Measurements from ENCODE around the gene RFTN1.

RFTN1 gene

GRCh38 chr3:16513141-16514020 is at the start of gene RFTN1:
RFTN1 (minus strand) TSS chr3:16513699; CDS start chr3:16493869, 19,830 bp downstream.
- DNase-seq, result peak; percentile 58

GRCh38 chr3:16559653-16560365 is 46.3 kb upstream of the RFTN1 start:
- DNase-seq, result no peak

- no peak for DNase-seq
Measured at GRCh38 chr3:16554126-16554525, 40.6 kb upstream of the RFTN1 start.

GRCh38 chr3:16552757-16553156 is 39.3 kb upstream of the RFTN1 start:
- DNase-seq, result no peak

- no peak for DNase-seq
Measured at GRCh38 chr3:16551342-16551976, 38.0 kb upstream of the RFTN1 start.

GRCh38 chr3:16550676-16551341 is 37.3 kb upstream of the RFTN1 start:
- peak; percentile 84 for DNase-seq

- DNase-seq, result no peak
Measured at GRCh38 chr3:16550305-16550675, 36.8 kb upstream of the RFTN1 start.

GRCh38 chr3:16548721-16549120 is 35.2 kb upstream of the RFTN1 start:
- DNase-seq, result no peak

GRCh38 chr3:16547561-16548357 is 34.3 kb upstream of the RFTN1 start:
- no peak for DNase-seq

- DNase-seq, result no peak
Measured at GRCh38 chr3:16546186-16547010, 32.9 kb upstream of the RFTN1 start.

GRCh38 chr3:16545413-16546185 is 32.1 kb upstream of the RFTN1 start:
- no peak for DNase-seq

GRCh38 chr3:16543242-16543864 is 29.9 kb upstream of the RFTN1 start:
- no peak for DNase-seq

GRCh38 chr3:16538507-16538906 is 25.0 kb upstream of the RFTN1 start:
- no peak for DNase-seq

- DNase-seq, result no peak
Measured at GRCh38 chr3:16536996-16537395, 23.5 kb upstream of the RFTN1 start.

- DNase-seq, result no peak
Measured at GRCh38 chr3:16536344-16536663, 22.8 kb upstream of the RFTN1 start.

GRCh38 chr3:16534640-16535262 is 21.3 kb upstream of the RFTN1 start:
- DNase-seq, result no peak

- no peak for DNase-seq
Measured at GRCh38 chr3:16533928-16534574, 20.6 kb upstream of the RFTN1 start.

GRCh38 chr3:16529264-16529663 is 15.8 kb upstream of the RFTN1 start:
- DNase-seq, result peak; percentile 37

GRCh38 chr3:16528581-16528993 is 15.1 kb upstream of the RFTN1 start:
- no peak for DNase-seq
